ENCODE results near the gene NTM.

DNA sequence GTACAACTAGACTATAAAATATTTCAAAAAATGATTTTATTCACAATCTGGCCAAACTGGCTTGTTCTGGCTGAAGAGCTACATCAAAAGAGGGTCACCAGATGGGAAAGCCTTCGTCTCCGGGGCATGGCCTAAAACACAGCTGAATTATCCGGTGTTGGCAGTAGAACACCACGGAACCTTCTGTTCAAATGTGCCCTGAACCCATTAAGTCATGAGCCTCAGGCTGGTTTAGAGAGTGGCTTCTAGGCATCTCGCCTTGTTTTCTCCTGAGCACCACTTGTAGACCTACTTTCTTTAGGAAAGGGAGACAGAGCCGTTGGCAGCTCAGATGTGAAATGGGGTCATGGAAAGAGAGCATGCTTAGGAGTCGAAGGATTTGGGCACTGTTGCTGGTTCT lies 890.2 kb downstream of the NTM start:
- no peak for TF ChIP-seq POLR2A (IDR thresholded peaks at IDR 0.05; ENCODE audit: low read depth, low read length)
- no peak for TF ChIP-seq TAF1 (IDR thresholded peaks at IDR 0.05; ENCODE audit: low read depth, low read length)
- no peak for TF ChIP-seq POLR2AphosphoS5 (IDR thresholded peaks at IDR 0.05; ENCODE audit: low read depth, low read length)
- TF ChIP-seq POU2F2 (IDR thresholded peaks at IDR 0.05; ENCODE audit: low read depth, low read length): no peak
- TF ChIP-seq SPI1 (IDR thresholded peaks at IDR 0.05; ENCODE audit: low read depth, low read length): no peak
- TF ChIP-seq PAX5 (IDR thresholded peaks at IDR 0.05; ENCODE audit: insufficient read depth, low read length, severe bottlenecking): no peak

All from GM12891 (cell line).